Stomach (tissue), 4 donors: ENCODE results near the gene CST4.

Source experiments
- CTCF ChIP-seq, 7 experiments: fragments of 450-650 bp in 4 of 7; fragments of 200-600 bp in 3 of 7; sonication (generic) in 3 of 7; IDR thresholded peaks; one replicate each; pipeline ENCODE4 v1.5.1; 2016 to 2019; ENCODE audit warnings: antibody characterized with exemption in 7 of 7, control low read depth in 2 of 7, mild to moderate bottlenecking in 1 of 7
- POLR2A ChIP-seq, 4 donors: fragments of 450-650 bp; IDR thresholded peaks; one replicate each; pipeline ENCODE4 v1.6.1; 2016; ENCODE audit warnings: antibody characterized with exemption in 4 of 4, control low read depth in 2 of 4, mild to moderate bottlenecking in 1 of 4, moderate library complexity in 1 of 4
- POLR2AphosphoS5 ChIP-seq, 3 donors: sonication (generic); formaldehyde crosslinking; IDR thresholded peaks; one replicate each; pipeline ENCODE4 v1.6.1; 2016; ENCODE audit warnings: antibody characterized with exemption in 3 of 3

GRCh38 chr20:23683807-23684206, 5.0 kb downstream of the CST4 start:
- TF ChIP-seq POLR2A (IDR thresholded peaks at IDR 0.05) (no peak), CTCF (IDR thresholded peaks at IDR 0.05) (no peak), POLR2AphosphoS5 (IDR thresholded peaks at IDR 0.05) (no peak)
